Dendritic cell treated with granulocyte-macrophage colony-stimulating factor and Interleukin-4, amounts not matched to agents 40 ng/mL and 50 ng/mL, for 4 days (primary cell): Measurements from ENCODE around the gene MAP2K3.

Source experiments
- H3K27ac Mint-ChIP-seq: one replicate; pipeline ENCODE4 v1.8.0; 2022; ENCODE audit warnings: mild to moderate bottlenecking, mixed read lengths
- H3K27me3 Mint-ChIP-seq: one replicate; pipeline ENCODE4 v1.8.0; 2022; ENCODE audit warnings: mild to moderate bottlenecking, mixed read lengths
- H3K36me3 Mint-ChIP-seq: one replicate; pipeline ENCODE4 v1.8.0; 2022; ENCODE audit warnings: low read depth, mixed read lengths
- H3K4me1 Mint-ChIP-seq: one replicate; pipeline ENCODE4 v1.8.0; 2022; ENCODE audit warnings: low read depth, mixed read lengths
- H3K4me3 Mint-ChIP-seq: one replicate; pipeline ENCODE4 v1.8.0; 2022; ENCODE audit warnings: mild to moderate bottlenecking, moderate library complexity, mixed read lengths
- H3K9me3 Mint-ChIP-seq: one replicate; pipeline ENCODE4 v1.8.0; 2022; ENCODE audit warnings: mixed read lengths
- intact Hi-C: fragments of 100-400 bp; cut with micrococcal nuclease; formaldehyde crosslinking; loops from one replicate; pipeline ENCODE4 v1.15.0; 2022

Gene MAP2K3

DNA sequence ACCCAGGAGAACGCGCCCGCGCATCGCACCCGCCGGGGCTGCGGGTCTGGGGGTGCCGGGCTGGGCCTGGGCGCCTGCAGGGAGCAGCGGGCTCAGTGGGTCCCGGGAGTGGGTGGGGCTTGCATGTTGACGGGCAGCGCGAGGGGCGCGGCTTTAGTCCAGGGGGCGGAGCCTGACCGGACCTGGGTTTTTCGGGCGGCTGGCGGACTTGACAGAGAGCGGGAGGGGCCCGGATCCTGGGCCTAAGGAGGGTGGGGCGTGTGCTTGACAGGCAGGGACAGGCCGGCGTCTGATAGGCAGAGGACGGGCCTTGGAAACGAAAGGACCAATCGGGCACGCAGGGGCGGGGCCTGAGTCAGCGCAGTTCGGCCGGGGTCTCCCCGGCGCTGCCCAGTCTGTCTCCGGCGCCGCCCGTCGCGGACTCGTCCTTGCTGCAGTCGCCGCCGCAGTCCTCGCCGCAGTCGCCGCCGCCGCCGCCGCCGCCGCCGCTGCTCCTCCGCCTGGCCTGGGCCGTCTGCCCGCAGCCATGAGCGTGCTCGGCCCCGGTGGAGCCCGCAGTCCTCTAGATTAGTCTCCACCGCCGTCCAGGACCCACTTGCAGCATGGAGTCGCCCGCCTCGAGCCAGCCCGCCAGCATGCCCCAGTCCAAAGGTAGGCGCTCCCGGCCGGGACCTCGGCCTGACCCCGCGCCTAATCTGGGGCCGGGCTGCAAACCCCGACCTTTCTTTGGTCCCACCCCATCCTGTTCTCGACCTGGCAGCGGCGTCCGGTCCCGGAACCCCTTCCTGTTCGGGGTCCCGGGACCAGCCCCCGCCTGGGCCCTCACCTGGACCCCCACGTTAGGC lies at the start of gene MAP2K3:
MAP2K3 (plus strand) TSS at position 393 of the 845 bp plus-strand sequence; CDS start at position 603, 210 bp downstream.
- Mint-ChIP-seq H3K27me3 (peaks cover 2% of the 10 kb centered on the region), H3K4me1 (peaks cover 83% of the 10 kb centered on the region), H3K36me3 (peaks cover 28% of the 10 kb centered on the region), H3K4me3 (peak within 1 kb of the TSS; percentile 91), H3K27ac (peak within 1 kb of the TSS; percentile 98), H3K9me3 (no peaks in the 10 kb centered on the region)
- intact Hi-C loops, result loop anchor here (2.0 to 5.0 kb wide), 4 partner anchors 38 to 168 kb away; partner anchors contain the start of genes DHRS7B and TMEM11

DNA sequence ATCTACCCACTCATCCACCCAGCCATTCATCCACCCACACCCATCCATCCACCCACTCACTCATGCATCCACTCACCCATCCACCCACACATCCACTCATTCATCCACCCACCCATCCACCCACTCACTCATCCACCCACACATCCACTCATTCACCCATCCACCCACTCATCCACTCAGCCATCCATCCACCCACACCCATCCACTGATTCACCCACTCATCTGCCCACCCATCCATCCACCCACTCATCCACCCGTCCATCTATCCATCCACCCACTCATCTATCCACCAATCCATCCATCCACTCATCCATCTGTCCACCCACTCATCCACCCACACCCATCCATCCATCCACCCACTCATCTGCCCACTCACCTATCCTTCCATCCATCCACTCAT lies 48.6 kb upstream of the MAP2K3 start:
- intact Hi-C loops, result no loop called here
- Mint-ChIP-seq H3K36me3 (peaks cover 8% of the 10 kb centered on the region), H3K27ac (no peak overlapping the region), H3K9me3 (peaks cover 23% of the 10 kb centered on the region), H3K4me1 (peaks cover 7% of the 10 kb centered on the region), H3K27me3 (no peaks in the 10 kb centered on the region), H3K4me3 (no peak overlapping the region)

- intact Hi-C loops, result no loop called here
- Mint-ChIP-seq H3K4me1 (no peaks in the 10 kb centered on the region), H3K9me3 (peaks cover 5% of the 10 kb centered on the region), H3K27ac (no peak overlapping the region), H3K36me3 (peaks cover 22% of the 10 kb centered on the region), H3K27me3 (no peaks in the 10 kb centered on the region), H3K4me3 (no peak overlapping the region)
Observed at GRCh38 chr17:21239680-21240368, 44.7 kb upstream of the MAP2K3 start.

GRCh38 chr17:21240369-21241055 lies 44.0 kb upstream of the MAP2K3 start:
- intact Hi-C loops, result no loop called here

GRCh38 chr17:21241564-21241963 lies 42.9 kb upstream of the MAP2K3 start:
- Mint-ChIP-seq H3K4me3 (no peak overlapping the region), H3K9me3 (no peaks in the 10 kb centered on the region), H3K27ac (no peak overlapping the region), H3K27me3 (no peaks in the 10 kb centered on the region), H3K4me1 (peaks cover 5% of the 10 kb centered on the region), H3K36me3 (peaks cover 22% of the 10 kb centered on the region)
- intact Hi-C loops, result no loop called here

More at GRCh38 chr17:21240369-21241055, 44.0 kb upstream of the MAP2K3 start:
- Mint-ChIP-seq H3K27ac (no peak overlapping the region), H3K4me3 (no peak overlapping the region), H3K4me1 (peaks cover under 1% of the 10 kb centered on the region), H3K27me3 (no peaks in the 10 kb centered on the region), H3K9me3 (peaks cover 5% of the 10 kb centered on the region), H3K36me3 (peaks cover 22% of the 10 kb centered on the region)

DNA sequence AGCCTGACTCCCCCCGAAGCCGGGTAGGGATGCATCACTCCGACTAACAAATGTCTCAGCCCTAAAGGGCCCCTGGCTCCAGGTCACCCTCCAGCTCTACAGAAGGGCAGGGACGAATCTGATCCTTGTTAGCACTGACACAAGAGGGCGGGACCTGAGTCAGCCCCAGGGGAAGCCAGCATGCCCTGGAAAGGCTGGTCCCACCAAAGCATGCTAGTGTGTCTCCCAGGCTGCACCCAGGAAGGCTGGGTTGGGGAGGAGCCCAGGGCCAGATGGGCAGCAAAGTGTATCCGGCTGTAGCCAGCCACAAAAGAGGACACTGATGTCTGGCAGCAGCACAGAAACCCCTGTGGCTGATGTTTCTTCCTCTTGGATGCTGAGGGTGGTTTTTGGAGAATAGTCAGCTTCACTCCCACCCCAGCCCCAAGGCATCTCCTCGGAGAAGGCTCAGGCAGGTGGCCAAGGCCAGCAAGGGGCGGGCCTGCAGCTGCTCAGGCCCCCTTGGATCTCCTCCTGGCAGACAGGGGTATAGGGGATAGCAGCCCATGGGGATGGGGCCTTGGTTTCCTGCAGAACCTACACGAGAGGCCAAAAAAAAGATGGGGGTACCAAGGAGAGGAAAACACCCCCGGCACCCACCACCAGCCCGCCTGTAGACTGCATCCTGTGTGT lies 42.3 kb upstream of the MAP2K3 start:
- intact Hi-C loops, result no loop called here
- Mint-ChIP-seq H3K9me3 (no peaks in the 10 kb centered on the region), H3K4me3 (no peak overlapping the region), H3K27me3 (no peaks in the 10 kb centered on the region), H3K36me3 (peaks cover 22% of the 10 kb centered on the region), H3K27ac (no peak overlapping the region), H3K4me1 (peaks cover 5% of the 10 kb centered on the region)

DNA sequence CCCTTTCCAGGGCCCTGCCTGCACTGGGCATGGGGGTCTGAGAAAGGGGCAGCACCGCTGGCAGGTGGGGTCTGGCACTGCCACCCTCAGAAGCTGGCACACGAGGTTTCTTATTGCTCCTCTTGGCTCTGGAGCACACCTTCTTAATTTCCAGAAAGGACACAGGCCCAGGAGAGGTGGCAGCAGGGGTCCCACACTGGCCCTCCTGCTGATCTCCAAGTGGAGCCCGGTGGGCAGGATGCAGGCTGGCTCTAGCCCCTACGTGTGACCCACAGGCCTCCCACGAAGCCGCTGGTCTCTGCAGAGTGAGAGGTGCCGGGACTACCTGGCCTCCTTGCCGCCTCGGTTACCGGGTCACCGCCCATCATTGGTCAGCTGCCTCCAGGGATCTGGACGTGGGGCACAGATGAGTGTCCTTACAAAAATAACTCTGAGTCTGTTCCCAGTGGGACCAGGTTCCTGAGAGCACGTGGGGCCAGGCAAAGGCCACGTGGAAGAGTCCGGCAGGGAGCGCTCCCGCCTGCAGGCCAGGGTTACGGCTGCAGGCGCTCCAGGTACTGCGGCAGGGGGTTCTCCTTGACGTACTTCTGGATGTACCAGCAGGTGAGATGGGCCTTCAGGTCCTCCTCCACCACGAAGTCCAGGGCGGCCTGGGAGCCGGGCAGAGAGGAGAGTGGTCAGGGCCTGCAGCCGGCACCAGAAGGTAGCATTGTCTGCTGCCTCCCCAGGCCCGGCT lies 41.6 kb upstream of the MAP2K3 start:
- Mint-ChIP-seq H3K4me3 (no peak overlapping the region), H3K27me3 (no peaks in the 10 kb centered on the region), H3K4me1 (peaks cover 5% of the 10 kb centered on the region)

GRCh38 chr17:21243516-21244303 lies 40.8 kb upstream of the MAP2K3 start:
- no peaks in the 10 kb centered on the region for H3K9me3 Mint-ChIP-seq
- peaks cover 5% of the 10 kb centered on the region for H3K4me1 Mint-ChIP-seq
- no peak overlapping the region for H3K27ac Mint-ChIP-seq
- peaks cover 29% of the 10 kb centered on the region for H3K36me3 Mint-ChIP-seq
- intact Hi-C loops, result no loop called here
- H3K4me3 Mint-ChIP-seq, result no peak overlapping the region
- H3K27me3 Mint-ChIP-seq, result no peaks in the 10 kb centered on the region

More for the DNA sequence above, 41.6 kb upstream of the MAP2K3 start:
- Mint-ChIP-seq H3K9me3 (no peaks in the 10 kb centered on the region), H3K36me3 (peaks cover 28% of the 10 kb centered on the region), H3K27ac (no peak overlapping the region)
- intact Hi-C loops, result no loop called here

GRCh38 chr17:21245639-21246084 lies 38.8 kb upstream of the MAP2K3 start:
- no peaks in the 10 kb centered on the region for H3K27me3 Mint-ChIP-seq
- peaks cover 29% of the 10 kb centered on the region for H3K36me3 Mint-ChIP-seq
- intact Hi-C loops, result no loop called here
- no peak overlapping the region for H3K27ac Mint-ChIP-seq
- H3K4me3 Mint-ChIP-seq, result no peak overlapping the region
- H3K4me1 Mint-ChIP-seq, result peaks cover 19% of the 10 kb centered on the region
- no peaks in the 10 kb centered on the region for H3K9me3 Mint-ChIP-seq

- Mint-ChIP-seq H3K27me3 (no peaks in the 10 kb centered on the region), H3K4me3 (no peak overlapping the region), H3K9me3 (no peaks in the 10 kb centered on the region), H3K36me3 (peaks cover 22% of the 10 kb centered on the region), H3K27ac (no peak overlapping the region), H3K4me1 (peaks cover 30% of the 10 kb centered on the region)
- intact Hi-C loops, result no loop called here
Observed at GRCh38 chr17:21246698-21247097, 37.8 kb upstream of the MAP2K3 start.

DNA sequence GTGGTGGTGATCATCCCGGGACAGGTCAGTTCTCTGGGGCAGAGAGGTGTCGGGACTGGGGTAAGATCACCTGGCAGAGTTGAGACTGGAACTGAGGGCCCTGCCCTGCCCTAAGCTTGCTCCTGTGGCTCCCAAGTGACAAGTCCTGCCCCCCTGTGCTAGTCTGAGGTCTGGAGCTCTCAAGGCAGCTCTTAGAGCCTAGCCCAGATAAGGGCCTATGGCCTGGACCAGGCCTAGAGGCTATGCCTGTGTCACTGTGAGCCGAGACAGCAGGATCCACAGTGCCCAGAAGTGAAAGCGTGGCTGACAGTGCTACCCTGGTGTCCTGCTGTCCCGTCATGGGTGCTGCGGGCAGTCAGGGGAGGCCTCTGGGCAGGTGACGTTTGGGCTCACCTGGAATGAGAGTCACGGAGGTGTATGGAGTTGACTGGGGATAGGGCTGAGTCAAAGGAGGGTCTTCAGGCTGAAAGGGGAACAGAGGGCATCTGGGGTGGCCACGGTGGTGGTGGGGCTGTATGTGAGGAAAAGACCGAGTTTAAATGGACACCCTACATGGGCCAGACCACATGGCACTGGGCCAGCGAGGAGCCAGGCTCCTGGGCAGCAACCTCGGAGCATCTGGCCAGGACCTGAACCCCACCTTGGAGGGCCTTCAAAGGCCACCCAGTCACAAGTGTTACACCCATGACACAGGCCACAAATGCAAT lies 36.8 kb upstream of the MAP2K3 start:
- H3K27ac Mint-ChIP-seq, result no peak overlapping the region
- no peaks in the 10 kb centered on the region for H3K27me3 Mint-ChIP-seq
- intact Hi-C loops, result no loop called here
- H3K4me3 Mint-ChIP-seq, result no peak overlapping the region
- H3K4me1 Mint-ChIP-seq, result peaks cover 39% of the 10 kb centered on the region
- peaks cover 12% of the 10 kb centered on the region for H3K36me3 Mint-ChIP-seq
- H3K9me3 Mint-ChIP-seq, result no peaks in the 10 kb centered on the region

DNA sequence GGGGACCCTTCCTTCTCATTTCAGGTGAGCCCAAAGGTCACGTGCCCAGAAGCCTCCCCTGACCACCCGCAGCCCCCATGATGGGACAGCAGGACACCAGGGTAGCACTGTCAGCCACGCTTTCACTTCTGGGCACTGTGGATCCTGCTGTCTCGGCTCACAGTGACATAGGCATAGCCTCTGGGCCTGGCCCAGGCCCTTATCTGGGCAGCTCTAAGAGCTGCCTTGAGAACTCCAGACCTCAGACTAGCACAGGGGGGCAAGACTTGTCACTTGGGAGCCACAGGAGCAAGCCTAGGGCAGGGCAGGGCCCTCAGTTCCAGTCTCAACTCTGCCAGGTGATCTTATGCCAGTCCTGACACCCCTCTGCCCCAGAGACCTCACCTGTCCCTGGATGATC lies 36.0 kb upstream of the MAP2K3 start:
- intact Hi-C loops, result no loop called here
- Mint-ChIP-seq H3K27ac (no peak overlapping the region), H3K4me3 (no peak overlapping the region), H3K27me3 (no peaks in the 10 kb centered on the region), H3K9me3 (no peaks in the 10 kb centered on the region), H3K4me1 (peaks cover 39% of the 10 kb centered on the region), H3K36me3 (peaks cover 6% of the 10 kb centered on the region)
